SK-N-MC (cell line): Measurements from ENCODE around the gene DSTN.

Experiments
- EZH2 ChIP-seq: fragments of 200-600 bp; sonication (generic); IDR thresholded peaks from one replicate; pipeline ENCODE4 v1.6.1; 2017; ENCODE audit warnings: antibody characterized with exemption
- FOXP2 ChIP-seq: optimal IDR thresholded peaks from 2 replicates; pipeline ENCODE3; 2011; ENCODE audit warnings: mild to moderate bottlenecking, moderate library complexity; ENCODE audit not compliant: insufficient read depth; ENCODE audit errors: extremely low read length, control extremely low read depth
- POLR2AphosphoS5 ChIP-seq: IDR thresholded peaks from 2 replicates; pipeline ENCODE4 v1.6.1; 2012; ENCODE audit warnings: mild to moderate bottlenecking, low read depth, low read length, borderline replicate concordance

DNA sequence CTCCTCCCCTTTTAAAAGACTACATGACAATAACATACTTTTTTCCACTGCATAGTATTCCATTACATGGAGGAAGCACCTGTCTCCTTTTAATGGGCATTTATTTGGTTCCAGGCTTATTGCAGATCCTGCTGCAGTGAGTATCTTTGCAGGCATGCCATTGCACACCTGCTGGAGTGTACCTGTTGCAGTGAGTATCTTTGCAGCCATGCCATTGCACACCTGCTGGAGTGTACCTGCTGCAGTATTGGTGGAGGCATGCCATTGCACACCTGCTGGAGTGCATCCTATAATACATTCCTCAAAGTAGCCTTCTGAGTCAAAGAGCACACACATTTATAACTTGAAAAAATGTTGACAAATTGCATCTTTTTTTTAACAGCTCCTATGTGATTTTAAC lies 40.3 kb upstream of the DSTN start:
- TF ChIP-seq EZH2 (no peak), POLR2AphosphoS5 (no peak), FOXP2 (no peak)
